ENCODE measurements around the gene HUS1.
A peak's percentile ranks its signal among the peaks of the same experiment; 100 is the strongest.
"Not testable (repeated sequence)": the region's sequence is repeated elsewhere in the genome, so short reads cannot be mapped to it uniquely, and the experiment has no call there.

HUS1 gene
- total RNA-seq, result 23.9 to 35.7 (median 30.3) reads per million in 18 experiments

GRCh38 chr7:47979145-47979831 lies at the start of gene HUS1:
TSS of gene HUS1 (minus strand) at chr7:47979615. CDS start at chr7:47979519, 96 bp downstream.
- DNase-seq, result peak; percentile 97

DNA sequence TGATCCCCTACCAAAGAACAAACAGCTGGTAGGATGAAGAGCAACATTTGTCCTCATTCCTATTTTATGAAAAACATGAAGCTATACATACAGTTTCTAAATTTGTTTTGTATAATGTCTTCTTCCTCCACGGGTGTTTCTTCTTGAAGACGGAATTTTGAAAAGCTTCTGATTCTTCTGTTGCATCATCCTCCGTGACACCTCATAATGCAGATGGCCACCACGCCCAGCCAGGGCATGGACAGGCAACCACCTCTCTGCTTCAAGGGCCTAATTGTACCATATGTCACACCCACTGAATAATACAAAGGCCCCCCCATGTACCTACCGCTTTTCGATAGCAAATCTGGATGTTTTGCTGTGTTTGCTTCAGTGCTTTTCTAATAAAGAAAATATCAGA lies 49.5 kb upstream of the HUS1 start, which contains the start of gene SUN3:
Gene SUN3 (minus strand): TSS at position 170 of the 400 bp plus-strand sequence. CDS start 169 bp downstream, at position 1.
- no peak for DNase-seq

DNA sequence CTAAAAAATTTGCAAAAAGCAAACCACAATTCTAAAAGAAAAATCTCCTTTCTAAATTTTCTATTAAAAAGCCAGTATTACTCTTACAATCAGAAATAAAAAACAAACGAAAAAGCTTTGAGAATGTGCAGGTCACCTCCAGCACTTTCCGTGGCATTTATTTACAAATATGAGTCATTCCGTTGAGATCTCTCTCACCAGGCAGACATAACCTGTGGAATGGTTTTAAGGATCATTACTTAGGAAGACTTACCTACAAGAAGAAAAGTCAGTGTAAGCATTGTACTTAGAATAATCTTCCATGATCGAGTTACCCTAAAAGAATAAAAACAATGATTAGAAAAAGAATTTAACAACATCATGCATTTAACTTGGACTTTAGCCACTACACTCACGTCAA lies 46.2 kb upstream of the HUS1 start:
- DNase-seq, result no peak

DNA sequence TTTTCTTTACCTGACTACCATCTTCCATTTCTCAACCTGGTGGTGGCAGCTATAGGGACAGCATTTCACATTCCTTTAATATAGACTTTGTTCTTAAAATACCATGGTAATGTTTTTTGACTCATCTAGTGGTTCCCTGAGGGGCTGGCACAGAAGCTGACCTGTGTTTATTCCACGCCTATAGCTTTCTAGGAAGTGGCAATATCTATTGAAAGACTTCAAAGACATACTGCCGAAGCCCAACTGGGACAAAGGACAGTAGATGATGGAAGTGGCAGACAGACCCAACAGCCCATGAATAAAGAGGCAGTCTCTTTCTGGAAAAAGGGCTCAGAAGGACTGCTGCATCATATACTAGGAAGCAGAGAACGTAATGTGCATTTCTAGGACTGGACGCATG lies 38.3 kb upstream of the HUS1 start:
- no peak for DNase-seq

- no peak for DNase-seq
These were observed 37.2 kb upstream of the HUS1 start for GRCh38 chr7:48016641-48017040.

GRCh38 chr7:48011951-48012350 lies 32.5 kb upstream of the HUS1 start:
- no peak for DNase-seq

DNA sequence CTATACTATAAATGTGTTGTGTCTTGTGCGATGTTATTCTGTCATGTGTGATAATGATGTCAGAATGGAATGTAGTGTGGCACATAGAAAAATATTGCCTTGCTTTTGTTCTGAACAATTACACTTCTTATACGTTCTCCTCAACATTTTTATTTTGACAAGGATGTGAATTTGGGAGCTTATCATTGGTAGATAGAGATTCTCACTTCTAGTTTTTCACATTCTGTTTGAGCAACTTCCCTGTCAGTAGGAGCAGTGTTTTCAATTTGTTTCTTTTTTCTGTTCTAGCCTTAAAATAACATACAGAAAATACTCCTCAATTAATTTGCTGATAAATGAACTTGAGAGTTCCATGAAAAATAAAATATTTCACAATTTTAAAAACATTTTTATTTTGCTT lies 31.9 kb upstream of the HUS1 start:
- peak in 1 of 2 donors; percentile 16 for DNase-seq

DNA sequence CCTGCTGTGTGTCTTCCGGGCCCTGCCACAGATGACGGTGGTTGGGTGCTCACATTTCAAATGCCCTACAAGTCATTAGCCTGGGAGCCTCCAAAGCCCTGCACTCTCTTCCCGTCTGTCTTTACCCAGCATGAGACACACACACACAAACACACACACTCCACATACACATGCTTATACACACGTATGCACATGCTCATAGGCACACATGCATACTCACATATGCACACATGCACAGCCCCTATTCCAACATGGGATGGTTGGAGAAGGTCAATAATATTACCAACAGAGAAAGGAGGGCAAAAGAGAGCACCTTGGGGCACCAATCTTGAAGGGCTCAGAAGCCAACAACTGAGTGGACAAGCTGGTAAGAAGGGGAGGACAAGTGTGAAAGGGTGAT lies 30.5 kb upstream of the HUS1 start:
- DNase-seq, result no peak

DNA sequence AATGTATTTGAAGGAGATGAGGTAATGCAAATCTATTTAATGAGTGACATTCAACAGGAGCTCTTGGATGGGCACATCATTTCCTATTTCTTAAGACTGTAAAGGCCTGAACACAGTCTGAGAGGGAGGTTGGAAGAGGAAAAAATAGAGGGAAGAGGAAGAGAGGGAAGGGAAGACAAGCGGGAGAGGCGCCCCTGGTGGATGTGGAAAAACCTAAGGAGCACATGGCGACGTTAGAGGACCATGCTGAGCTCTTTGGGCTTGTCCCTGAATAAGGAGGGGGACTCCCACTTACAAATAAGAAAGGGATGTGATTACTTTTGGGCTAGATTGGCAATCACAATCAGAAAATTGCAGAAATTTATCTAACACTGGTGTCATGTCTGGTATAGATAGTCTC lies 29.8 kb upstream of the HUS1 start:
- no peak for DNase-seq

- no peak for DNase-seq
These were observed 27.5 kb upstream of the HUS1 start for GRCh38 chr7:48006866-48007265.

DNA sequence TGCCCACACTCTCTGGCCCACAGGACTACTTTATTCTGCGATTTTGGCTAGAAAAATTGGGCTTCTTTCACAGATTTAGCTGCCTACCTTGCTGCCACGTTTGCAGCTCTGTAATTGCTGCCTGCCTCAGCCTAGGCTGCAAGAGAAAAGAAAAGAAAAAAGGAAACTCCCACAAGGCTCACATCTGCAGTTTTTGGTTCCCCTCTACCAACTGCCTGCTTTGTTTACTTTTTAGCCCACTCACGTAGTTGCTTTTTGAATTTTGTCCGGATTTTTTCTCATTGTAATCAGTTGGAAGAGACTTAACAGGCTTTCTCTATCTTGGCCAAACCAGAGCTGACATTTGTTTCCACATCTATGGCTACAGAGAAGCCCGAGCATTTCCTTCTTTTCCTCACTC lies 25.2 kb upstream of the HUS1 start:
- DNase-seq, result peak; percentile 7 to 15

GRCh38 chr7:48004032-48004431 lies 24.6 kb upstream of the HUS1 start:
- DNase-seq, result no peak

- DNase-seq, result not testable (repeated sequence)
These were observed 20.7 kb upstream of the HUS1 start for GRCh38 chr7:48000164-48000563.

- no peak for DNase-seq
These were observed 20.0 kb upstream of the HUS1 start for GRCh38 chr7:47999413-47999812.

GRCh38 chr7:47992446-47992845 lies 13.0 kb upstream of the HUS1 start:
- no peak for DNase-seq

DNA sequence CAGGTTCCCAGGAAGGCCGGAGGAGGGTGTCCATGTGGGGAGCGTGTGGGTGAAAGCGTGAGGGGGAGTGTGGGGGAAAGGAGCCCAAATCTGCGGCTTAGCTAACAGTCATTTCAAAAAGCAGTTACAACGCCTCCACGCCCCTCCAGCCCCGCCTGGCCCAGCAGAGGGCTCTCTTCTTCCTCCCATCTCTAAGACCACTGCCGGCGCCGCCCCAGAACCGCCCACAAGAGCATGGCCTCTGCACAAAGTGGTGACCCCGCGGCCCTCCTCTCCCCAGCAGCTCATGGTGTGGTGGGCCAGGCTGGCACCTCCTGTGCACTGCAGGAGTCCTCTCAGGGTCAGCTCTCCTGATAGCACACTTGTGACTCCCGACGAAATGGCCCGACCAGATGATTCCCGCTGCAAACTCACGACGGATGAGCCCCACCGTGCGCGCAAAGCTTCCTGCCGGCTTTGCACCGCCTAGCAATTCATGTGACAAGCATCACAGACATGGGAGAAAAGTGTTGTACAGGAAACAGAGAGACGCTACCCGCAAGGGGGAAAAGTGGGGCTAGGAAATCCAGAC lies 12.4 kb upstream of the HUS1 start:
- DNase-seq, result peak; percentile 79 to 84

DNA sequence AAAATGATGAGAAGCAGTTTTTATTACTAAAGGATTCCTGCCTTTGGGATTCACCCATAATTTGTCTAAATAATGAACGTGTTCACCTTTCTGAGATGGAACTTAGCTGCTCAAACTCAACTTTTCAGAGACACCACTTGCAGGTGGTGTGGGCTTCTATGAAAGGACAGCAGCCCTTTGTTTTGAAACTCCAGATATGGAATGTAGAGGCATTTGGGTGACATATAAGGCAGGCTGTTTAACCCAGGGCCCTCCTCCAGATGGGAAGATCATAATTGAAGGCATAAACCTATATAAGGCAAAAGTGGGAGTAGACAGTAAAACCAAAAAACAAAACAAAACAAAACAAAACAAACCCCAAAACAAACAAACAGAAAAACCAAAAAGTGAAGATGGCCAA lies 11.9 kb upstream of the HUS1 start:
- no peak for DNase-seq

DNA sequence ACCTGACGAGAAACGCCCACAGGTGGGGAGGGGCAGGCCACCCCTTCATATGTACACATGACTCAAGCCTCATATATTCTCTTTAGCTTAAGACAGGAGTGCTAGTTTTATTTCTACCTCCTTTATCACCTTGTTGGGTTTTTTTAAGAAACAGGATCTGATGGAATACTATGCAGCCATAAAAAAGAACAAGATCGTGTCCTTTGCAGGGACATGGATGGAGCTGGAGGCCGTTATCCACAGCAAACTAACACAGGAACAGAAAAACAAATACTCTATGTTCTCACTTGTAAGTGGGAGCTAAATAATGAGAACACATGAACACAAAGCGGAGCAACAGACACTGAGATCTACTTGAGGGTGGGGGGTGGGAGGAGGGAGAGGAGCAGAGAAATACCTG lies 11.2 kb upstream of the HUS1 start:
- DNase-seq, result no peak

DNA sequence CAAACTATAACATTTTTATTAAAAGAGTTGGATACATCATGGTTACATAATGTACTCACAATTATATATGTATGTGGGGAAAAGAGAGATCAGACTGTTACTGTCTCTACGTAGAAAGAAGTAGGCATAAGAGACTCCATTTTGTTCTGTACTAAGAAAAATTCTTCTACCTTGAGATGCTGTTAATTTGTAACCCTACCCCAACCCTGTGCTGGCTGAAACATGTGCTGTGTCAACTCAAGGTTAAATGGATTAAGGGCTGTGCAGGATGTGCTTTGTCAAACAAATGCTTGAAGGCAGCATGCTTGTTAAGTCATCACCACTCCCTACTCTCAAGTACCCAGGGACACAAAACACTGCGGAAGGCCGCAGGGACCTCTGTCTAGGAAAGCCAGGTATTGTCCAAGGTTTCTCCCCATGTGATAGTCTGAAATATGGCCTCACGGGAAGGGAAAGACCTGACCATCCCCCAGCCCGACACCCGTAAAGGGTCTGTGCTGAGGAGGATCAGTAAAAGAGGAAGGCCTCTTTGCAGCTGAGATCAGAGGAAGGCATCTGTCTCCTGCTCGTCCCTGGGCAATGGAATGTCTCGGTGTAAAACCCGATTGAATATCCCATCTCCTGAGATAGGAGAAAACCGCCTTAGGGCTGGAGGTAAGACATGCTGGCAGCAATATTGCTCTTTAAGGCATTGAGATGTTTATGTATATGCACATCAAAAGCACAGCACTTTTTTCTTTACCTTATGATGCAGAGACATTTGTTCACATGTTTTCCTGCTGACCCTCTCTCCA lies 10.4 kb upstream of the HUS1 start:
- not testable (repeated sequence) for DNase-seq

DNA sequence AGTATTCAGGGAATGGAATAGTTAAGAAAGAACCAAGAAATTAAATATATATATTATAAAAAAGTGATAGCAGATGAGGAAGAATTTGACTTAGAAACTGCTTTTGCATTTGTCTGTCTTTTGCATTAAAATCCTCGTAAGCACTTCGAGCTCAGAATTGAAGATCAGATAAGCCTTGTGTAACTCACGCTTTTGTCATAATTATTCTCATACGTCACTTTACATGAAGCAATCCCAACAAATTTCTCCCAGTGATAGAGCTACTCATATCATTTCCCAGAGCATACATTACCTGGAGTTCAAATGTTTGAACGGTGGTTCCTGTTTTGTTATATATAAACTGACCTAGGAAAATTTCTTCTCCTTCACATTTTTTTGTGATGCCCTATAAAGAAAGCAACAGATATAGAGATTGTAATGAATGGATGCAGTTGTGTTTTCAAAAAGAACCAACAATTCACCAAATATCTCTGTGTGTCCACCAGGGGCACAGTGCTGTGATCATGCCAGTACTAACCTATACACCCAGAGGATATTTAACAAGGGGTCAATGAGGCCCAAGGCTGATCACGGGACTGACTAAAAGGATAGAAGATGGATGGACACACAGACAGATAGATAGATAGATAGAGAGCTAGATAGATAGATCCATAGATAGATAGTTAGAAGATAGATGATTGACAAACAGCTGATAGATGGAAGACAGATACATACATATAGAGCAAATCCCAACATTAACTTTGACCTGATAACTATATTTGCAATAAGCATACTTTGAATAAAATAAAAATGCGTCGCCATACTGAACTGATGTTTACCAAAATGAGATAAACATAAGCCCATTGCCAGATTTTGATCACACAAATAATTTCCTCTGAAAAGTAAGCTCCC lies 9.3 kb upstream of the HUS1 start:
- peak; percentile 12 to 13 for DNase-seq

GRCh38 chr7:47982610-47983009 lies 3.2 kb upstream of the HUS1 start:
- no peak for DNase-seq

DNA sequence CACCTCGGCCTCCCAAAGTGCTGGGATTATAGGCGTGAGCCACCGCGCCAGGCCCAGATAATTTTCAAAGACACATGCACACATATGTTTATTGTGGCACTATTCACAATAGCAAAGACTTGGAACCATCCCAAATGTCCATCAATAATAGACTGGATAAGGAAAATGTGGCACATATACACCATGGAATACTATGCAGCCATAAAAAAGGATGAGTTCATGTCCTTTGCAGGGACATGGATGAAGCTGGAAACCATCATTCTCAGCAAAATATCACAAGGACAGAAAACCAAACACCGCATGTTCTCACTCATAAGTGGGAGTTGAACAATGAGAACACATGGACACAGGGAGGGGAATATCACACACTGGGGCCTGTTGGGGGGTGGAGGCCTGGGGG lies 1.2 kb upstream of the HUS1 start:
- not testable (repeated sequence) for DNase-seq

DNA sequence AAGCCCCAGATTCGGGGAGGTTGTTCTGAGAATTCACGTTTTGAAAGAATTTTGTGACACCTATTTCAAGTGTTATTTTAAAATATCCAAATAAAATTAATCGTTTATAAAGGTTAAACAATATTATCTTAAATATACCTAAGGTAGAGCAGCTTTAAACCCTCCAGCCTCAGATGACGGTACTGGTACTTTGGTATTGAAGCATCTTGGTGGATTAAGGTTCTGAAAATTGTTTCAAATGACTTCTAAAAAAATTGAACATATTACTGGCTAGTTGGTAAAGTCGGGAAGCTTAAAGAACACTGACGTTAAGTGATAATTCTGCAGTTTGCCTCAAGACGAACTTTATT lies 392 bp upstream of the HUS1 start:
- DNase-seq, result no peak

All from inflammatory macrophage (primary cell).